Neutrophil (primary cell): ENCODE data around the gene SOBP.

ENCODE experiments used
- H3K27ac ChIP-seq: fragments of 200-600 bp; sonication (generic); 2 replicates; pipeline ENCODE4 v1.5.1; 2016; ENCODE audit warnings: mild to moderate bottlenecking, moderate library complexity
- H3K27me3 ChIP-seq: fragments of 200-600 bp; sonication (generic); 2 replicates; pipeline ENCODE4 v1.6.0; 2016; ENCODE audit warnings: mild to moderate bottlenecking
- H3K36me3 ChIP-seq: fragments of 200-600 bp; sonication (generic); 2 replicates; pipeline ENCODE4 v1.5.1; 2017
- H3K4me1 ChIP-seq, 2 experiments: fragments of 200-600 bp in 1 of 2; sonication (generic) in 1 of 2; 1 replicate in 1 of 2; 2 replicates in 1 of 2; pipeline versions ENCODE4 v1.5.1 to v1.6.1; 2013 to 2016; ENCODE audit warnings: low read depth in 1 of 2, low read length in 1 of 2, mild to moderate bottlenecking in 1 of 2, moderate library complexity in 1 of 2; ENCODE audit not compliant: control insufficient read depth in 1 of 2, insufficient read depth in 1 of 2
- H3K4me3 ChIP-seq, 2 experiments: fragments of 200-600 bp in 1 of 2; sonication (generic) in 1 of 2; 1 replicate in 1 of 2; 2 replicates in 1 of 2; pipeline ENCODE4 v1.5.1; 2013 to 2016; ENCODE audit warnings: low read depth in 1 of 2, low read length in 1 of 2, mild to moderate bottlenecking in 1 of 2, moderate library complexity in 1 of 2
- H3K9me3 ChIP-seq: fragments of 200-600 bp; sonication (generic); 2 replicates; pipeline ENCODE4 v1.5.1; 2016
- CTCF ChIP-seq: fragments of 200-600 bp; sonication (generic); IDR thresholded peaks from 2 replicates; pipeline ENCODE4 v1.5.1; 2016; ENCODE audit warnings: antibody characterized with exemption

SOBP gene

DNA sequence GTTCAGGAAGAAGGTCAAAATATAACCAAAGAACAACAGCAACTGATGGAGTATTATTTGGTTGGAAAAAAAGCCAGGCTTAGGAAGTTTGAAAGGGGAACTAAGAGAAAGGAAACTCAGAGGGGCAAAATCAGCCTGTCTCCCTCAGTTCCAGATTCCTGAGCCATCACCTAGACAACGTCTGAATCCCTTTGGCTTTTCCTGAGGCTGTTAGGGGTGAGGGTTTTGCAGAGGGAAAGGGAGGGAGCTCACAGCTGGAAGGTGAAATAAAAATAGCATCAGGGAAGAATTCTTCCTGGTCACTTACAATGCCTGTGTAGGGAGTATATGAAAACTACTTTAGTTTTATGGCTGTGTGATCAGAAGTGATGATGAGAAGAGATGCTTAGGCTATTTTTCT, 100.5 kb downstream of the SOBP start:
- Histone ChIP-seq H3K27ac (no peak overlapping the region), H3K4me3 (no peak overlapping the region), H3K4me1 (no peaks in the 10 kb centered on the region), H3K27me3 (peaks cover 70% of the 10 kb centered on the region), H3K9me3 (no peaks in the 10 kb centered on the region), H3K36me3 (no peaks in the 10 kb centered on the region)
- no peak for TF ChIP-seq CTCF

DNA sequence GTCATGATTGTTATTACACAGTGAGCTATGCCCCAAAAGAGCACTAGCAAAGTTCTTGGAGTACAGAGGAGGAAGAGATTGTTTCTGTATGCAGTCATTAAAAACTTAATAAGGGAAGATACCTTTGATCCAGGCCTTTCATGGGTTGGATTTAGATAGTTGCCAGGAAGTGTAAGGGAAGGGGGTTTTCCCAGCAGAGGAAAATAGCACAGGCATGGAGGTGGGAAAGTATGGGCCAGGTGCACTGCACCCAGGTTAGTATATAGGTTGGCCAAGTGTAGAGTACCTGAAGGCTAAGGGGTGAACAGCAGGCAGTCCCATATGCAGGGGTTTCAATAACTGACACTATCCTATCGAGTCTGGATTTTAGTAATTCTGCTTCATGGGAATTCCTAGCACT, 101.4 kb downstream of the SOBP start:
- no peaks in the 10 kb centered on the region for H3K4me1 ChIP-seq
- no peak overlapping the region for H3K4me3 ChIP-seq
- no peak for TF ChIP-seq CTCF
- H3K27ac ChIP-seq: no peak overlapping the region
- no peaks in the 10 kb centered on the region for H3K9me3 ChIP-seq
- H3K27me3 ChIP-seq: peaks cover 72% of the 10 kb centered on the region
- H3K36me3 ChIP-seq: no peaks in the 10 kb centered on the region

DNA sequence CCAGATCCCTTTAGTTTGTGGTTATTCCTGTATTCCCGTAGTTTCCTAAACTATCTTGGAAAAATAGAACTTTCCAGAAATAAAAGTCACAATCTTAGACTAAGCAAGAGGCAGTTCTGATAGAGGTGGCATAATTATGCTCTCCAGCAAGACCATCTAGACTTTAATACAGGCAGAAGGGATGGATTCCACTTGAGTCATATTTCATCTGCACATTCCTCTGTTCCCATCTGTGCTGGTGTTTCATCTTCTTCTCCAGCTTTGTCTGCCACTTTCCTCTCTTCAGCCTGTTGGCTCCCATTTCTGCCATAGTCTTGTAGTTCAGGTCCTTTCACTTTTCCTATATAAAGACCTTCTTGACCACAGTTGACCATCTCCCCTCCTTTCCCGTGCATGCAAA, 102.9 kb downstream of the SOBP start:
- no peak for TF ChIP-seq CTCF
- Histone ChIP-seq H3K4me1 (no peaks in the 10 kb centered on the region), H3K27me3 (peaks cover 78% of the 10 kb centered on the region)

DNA sequence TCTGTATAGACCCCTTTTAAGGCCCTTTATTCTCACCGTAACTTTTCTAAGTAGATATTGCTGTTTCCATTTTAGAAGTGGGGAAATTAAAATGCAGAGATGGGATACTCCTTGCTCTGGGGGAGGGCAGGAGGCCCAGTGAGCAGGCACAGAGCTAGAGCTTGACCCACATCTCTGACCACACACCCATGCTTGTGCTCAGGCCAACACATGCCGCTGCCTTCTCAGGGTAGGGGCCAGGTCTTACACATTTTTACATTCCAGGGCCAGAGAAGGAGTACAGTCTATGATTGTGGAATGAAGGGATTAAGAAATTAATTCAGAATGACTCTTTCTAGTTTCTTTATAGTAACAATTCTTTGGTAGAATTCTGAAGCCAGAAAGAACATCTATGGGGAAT, 104.8 kb downstream of the SOBP start:
- Histone ChIP-seq H3K27me3 (peaks cover 70% of the 10 kb centered on the region), H3K9me3 (no peaks in the 10 kb centered on the region), H3K36me3 (no peaks in the 10 kb centered on the region), H3K27ac (no peak overlapping the region), H3K4me3 (no peak overlapping the region), H3K4me1 (no peaks in the 10 kb centered on the region)
- TF ChIP-seq CTCF: no peak

More for the DNA sequence above, 102.9 kb downstream of the SOBP start:
- Histone ChIP-seq H3K4me3 (no peak overlapping the region), H3K36me3 (no peaks in the 10 kb centered on the region), H3K27ac (no peak overlapping the region), H3K9me3 (no peaks in the 10 kb centered on the region)

- Histone ChIP-seq H3K27me3 (peaks cover 64% of the 10 kb centered on the region), H3K27ac (no peak overlapping the region), H3K4me3 (no peak overlapping the region), H3K4me1 (no peaks in the 10 kb centered on the region), H3K36me3 (no peaks in the 10 kb centered on the region), H3K9me3 (no peaks in the 10 kb centered on the region)
- no peak for TF ChIP-seq CTCF
Observed at GRCh38 chr6:107598091-107598490, 108.2 kb downstream of the SOBP start.

- H3K9me3 ChIP-seq: no peaks in the 10 kb centered on the region
- H3K4me1 ChIP-seq: no peaks in the 10 kb centered on the region
- H3K27ac ChIP-seq: no peak overlapping the region
- H3K4me3 ChIP-seq: no peak overlapping the region
- TF ChIP-seq CTCF: no peak
- H3K27me3 ChIP-seq: peaks cover 62% of the 10 kb centered on the region
- no peaks in the 10 kb centered on the region for H3K36me3 ChIP-seq
Observed at GRCh38 chr6:107599043-107599442, 109.1 kb downstream of the SOBP start.
